Stimulated activated CD8-positive, alpha-beta memory T cell treated with anti-CD3 and anti-CD28 coated beads, Interleukin-2, amount 100 ng/mL, for 1 hour (primary cell): Measurements from ENCODE around the gene PDZD4.

Experiments
- DNase-seq, 2 donors: peaks; one replicate each; pipeline ENCODE4 v3.0.0-alpha.2; 2020; ENCODE audit warnings: low read depth in 2 of 2

PDZD4 gene

DNA sequence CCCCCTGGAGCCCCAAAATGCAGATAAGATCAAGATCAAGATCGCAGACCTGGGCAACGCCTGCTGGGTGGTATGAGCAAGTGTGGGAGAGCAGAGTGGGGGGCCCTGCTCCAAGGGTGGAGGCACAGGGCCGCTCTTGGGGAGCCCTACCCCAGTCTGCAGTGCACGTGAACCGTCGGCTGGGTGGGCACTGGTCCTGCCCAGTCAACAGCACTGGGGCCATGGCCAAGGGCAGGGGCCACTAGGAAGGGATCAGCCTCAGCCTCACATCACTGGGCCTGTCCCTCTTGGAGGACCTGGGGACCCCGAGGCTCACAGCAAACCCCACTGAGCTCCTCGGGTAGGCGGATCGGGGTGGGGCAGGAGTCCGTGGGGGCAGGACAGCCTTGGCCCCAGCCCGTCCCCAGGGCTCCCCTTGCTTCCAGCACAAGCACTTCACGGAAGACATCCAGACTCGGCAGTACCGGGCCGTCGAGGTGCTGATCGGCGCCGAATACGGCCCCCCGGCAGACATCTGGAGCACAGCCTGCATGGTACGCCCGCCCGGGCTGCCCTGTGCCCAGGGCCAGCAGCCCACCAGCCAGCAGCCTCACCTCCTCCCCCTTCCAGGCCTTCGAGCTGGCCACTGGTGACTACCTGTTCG lies 45.9 kb downstream of the PDZD4 start:
- no peak for DNase-seq

DNA sequence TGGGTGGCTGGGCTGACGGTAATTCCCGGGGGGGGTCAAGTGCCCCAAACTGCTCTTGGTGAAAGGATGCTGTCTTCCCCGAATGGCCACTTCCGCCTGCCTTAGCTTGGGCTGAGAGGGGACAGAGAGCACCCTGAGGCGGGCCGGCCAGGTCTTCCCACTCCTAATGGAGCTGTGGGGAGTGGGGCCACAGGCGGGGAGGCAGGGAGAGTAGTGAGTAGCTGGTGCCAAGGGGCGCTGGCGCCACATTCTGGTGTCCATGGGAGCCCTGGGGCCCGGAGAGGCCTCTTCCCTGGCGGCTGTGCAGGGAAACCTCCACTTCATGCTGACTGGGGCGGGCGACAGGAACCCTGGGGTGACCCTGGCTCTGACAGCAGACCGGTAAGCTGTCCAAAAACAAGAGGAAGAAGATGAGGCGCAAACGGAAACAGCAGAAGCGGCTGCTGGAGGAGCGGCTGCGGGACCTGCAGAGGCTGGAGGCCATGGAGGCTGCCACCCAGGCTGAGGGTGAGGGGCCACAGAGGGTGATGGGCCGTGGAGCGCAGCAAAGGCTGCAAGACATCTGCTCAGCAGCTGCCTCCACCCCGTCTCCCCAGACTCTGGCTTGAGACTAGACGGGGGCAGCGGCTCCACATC lies 46.8 kb downstream of the PDZD4 start:
- DNase-seq, result no peak

- no peak for DNase-seq
Measured at GRCh38 chrX:153782871-153783270, 47.5 kb downstream of the PDZD4 start.

- no peak for DNase-seq
Measured at GRCh38 chrX:153782313-153782712, 48.0 kb downstream of the PDZD4 start.

GRCh38 chrX:153781428-153782047 lies 48.8 kb downstream of the PDZD4 start:
- no peak for DNase-seq

DNA sequence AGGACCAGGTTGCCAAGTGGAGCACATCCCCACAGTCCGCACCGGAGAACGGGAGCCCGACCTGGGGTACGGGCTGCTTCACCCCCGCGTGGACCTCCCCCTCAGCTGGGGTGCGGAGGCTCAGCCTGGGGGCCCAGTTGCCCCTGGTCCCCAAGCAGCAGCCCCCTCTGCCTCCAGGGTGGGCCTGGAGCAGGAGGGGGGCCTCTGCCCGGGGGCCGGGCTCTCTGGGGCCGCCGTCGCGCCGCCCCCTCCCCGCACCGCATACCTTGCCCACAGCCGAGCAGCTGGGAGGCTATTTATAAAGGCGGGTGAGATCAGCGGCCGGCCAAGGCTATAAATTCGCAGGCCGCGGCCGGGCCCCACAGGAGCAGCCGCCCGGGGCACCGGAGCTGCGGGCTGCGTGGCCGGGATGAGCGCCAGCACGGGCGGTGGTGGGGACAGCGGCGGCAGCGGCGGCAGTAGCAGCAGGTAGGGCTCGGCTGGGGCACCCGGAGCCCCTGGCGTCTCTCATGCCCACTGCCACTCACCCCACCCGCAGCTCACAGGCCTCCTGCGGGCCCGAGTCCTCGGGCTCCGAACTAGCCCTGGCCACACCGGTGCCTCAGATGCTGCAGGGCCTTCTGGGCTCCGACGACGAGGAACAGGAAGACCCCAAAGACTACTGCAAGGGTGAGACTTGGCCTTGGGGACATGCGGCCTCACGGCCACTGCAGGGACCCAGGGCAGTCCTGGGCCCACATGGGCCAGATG lies 49.5 kb downstream of the PDZD4 start, which contains the start of gene SRPK3:
Gene SRPK3 (plus strand): TSS at position 364 of the 750 bp plus-strand sequence. CDS start 46 bp downstream, at position 410.
- DNase-seq, result no peak

- DNase-seq, result no peak
Measured at GRCh38 chrX:153779891-153780677, 50.3 kb downstream of the PDZD4 start.

DNA sequence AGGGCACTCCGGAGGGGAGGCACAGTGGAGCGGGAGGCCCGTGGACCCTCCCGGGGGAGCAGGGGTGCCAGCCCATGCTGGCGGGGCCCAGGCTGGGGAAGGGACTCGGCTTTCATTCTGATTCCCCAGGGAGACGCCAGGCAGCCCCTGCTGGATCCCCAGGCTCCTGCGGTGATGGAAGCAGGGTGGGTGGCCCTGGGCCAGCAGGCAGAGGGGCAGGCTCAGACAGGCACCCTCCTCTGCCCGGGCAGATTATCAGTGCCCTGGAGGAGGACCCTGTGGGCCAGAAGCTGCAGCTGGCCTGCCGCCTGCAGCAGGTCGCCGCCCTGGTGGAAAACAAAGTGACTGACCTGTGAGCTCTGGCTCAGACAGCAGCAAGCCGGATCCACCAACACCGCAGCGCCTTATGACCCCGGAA lies 51.7 kb downstream of the PDZD4 start:
- DNase-seq, result no peak

DNA sequence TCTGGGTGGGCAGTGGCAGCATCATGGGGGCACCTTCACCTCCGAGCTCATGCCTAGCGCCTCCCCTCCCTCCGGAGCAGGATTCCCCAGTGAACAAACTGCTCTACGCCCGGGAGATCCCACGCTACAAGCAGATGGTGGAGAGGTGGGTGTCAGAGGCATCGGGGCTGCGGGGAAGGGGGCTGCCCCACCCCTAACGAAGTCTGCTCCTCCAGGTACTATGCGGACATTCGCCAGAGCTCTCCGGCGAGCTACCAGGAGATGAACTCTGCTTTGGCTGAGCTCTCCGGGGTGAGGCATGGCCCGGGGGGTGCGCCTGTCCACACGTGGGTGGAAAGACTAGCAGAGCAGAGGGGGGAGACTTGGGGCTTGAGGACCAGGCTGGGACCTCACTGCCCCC lies 52.2 kb downstream of the PDZD4 start:
- DNase-seq, result no peak

GRCh38 chrX:153777261-153778090 lies 52.9 kb downstream of the PDZD4 start:
- DNase-seq, result no peak

DNA sequence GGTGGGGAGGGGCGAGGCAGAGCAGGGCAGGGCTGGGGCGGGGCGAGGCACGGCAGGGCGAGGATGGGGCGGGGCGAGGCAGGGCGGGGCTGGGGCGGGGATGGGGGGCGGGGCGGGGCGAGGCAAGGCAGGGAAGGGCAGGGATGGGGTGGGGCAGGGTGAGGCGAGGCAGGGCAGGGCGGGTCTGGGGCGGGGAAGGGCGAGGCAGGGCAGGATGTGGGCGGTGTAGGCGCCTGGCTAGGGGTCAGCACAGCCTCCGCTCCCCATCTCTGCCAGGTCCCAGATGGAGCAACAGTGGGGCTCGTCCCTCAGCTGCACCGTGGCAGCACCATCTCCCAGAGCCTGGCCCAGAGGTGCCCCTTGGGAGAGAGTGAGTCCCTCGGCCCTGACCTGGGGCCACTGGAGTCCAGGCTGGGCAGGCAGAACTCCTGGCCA lies 53.7 kb downstream of the PDZD4 start:
- DNase-seq, result no peak

- DNase-seq, result no peak
Measured at GRCh38 chrX:153776120-153776599, 54.2 kb downstream of the PDZD4 start.

DNA sequence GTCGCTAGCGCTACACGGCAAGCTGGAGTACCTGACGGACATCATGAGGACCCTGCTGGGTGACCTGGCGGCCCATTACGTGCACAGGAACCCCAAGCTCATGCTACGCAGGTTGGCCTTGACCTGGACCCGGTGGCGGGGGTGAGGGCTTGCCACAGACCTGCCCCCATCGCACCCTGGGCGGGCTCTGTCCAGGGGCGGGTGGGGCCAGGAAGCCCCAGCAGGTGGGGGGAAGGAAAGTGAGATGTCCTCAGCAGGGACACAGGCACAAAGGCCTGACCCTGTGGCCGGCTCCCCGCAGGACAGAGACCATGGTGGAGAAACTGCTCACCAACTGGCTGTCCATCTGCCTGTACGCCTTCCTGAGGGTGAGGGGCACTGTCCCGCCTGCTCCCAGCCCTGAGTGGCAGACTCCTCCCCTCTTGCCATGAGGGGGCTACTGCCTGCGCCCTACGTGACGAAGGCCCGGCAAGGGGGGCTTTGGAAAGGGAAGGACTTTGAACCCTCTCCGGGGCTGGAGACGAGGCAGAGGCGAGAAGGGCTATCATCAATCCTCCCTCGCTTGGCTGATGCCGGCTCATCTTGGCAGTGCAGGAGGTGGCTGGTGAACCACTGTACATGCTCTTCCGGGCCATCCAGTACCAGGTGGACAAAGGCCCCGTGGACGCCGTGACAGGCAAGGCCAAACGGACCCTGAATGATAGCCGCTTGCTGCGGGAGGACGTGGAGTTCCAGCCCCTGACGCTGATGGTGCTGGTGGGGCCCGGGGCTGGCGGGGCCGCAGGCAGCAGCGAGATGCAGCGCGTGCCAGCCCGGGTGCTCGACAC lies 54.8 kb downstream of the PDZD4 start:
- no peak for DNase-seq

DNA sequence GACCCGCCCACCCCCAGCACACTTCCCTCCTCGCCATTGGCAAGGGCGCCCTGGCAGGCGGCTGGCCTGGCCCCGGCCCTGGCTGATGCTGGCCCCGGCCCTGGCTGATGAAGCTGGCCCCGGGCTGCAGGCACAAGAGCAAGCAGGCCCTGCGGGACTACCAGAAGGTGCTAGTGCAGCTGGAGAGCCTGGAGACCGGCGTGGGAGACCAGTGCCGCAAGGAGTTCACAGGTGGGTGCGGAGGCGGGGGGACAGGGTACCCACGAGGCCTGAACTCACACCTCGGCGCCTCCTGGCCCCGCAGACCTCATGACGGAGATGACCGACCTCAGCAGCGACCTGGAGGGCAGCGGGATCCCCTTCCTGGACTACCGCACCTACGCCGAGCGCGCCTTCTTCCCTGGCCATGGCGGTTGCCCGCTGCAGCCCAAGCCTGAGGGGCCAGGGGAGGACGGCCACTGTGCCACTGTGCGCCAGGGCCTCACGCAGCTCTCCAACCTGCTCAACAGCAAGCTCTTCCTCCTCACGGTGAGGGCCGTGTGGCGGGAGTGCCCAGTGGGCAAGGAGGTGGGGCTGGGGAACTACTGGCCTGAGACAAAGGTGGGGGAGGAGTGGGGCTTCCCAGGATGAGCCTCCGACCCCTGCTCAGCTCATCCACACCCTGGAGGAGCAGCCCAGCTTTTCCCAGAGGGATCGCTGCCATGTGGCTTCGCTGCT lies 55.6 kb downstream of the PDZD4 start:
- DNase-seq, result no peak

DNA sequence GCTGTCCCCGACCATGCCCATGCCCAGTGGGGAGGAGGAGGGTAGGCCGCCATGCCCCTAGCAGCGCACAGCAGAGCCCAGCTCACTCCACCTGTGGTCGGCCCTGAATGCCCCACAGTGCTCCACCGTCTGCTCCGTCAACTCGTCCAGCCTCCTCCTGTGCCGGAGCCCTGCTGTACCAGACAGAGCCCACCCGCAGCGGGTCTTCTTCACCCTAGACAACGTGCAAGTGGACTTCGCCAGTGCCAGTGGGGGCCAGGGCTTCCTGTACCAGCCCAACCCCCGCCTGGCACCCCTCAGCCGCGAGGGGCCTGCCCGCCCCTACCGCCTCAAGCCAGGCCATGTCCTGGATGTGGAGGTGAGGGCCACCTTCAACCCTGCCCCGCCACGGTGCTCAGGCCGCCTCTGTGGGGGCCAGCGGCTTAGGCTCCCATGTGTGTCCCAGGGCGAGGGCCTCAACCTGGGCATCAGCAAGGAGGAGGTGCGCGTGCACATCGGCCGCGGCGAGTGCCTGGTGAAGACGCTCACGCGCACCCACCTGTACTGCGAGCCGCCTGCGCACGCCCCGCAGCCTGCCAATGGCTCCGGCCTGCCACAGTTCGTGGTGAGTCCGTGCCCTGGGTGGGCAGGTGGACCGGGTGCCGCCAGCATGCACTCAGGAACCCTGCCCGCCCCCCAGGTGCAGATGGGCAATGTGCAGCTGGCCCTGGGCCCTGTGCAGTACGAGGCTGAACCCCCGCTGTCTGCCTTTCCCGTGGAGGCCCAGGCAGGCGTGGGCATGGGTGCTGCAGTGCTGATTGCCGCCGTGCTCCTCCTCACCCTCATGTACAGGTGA lies 56.4 kb downstream of the PDZD4 start:
- no peak for DNase-seq

- no peak for DNase-seq
Measured at GRCh38 chrX:153773218-153773611, 57.1 kb downstream of the PDZD4 start.

- DNase-seq, result no peak
Measured at GRCh38 chrX:153772316-153773217, 57.8 kb downstream of the PDZD4 start.
